IMR-90 (cell line): ENCODE measurements around the gene NXN. TPM values are rescaled to one million over a fixed set of nuclear protein-coding genes. Genes with fewer than 3 reads are reported as not detected.

Experiments
- ATAC-seq: fragments of 200-7000 bp; cut with Tn5 transposase; 2 replicates; pipeline ENCODE4 v1.9.1; 2020; ENCODE audit warnings: low read depth, mild to moderate bottlenecking, moderate library complexity
- BruUV-seq: library from RNA; stranded (reverse); fragments of 400-500 nt; replicated peaks from 2 replicates; lab custom pipeline; 2021; lab: Mats Ljungman, UMichigan
- CTCF ChIA-PET: fragments of 300-600 bp; formaldehyde crosslinking; extraction: SDS; loops from one replicate; lab custom pipeline; 2021; ENCODE audit warnings: antibody characterized with exemption; lab: Yijun Ruan, JAX
- POLR2A ChIA-PET: fragments of 300-600 bp; sonication (Branson Sonifier 250); formaldehyde crosslinking; loops from one replicate; lab custom pipeline; 2022; ENCODE audit warnings: antibody characterized with exemption; ENCODE audit not compliant: unreplicated experiment; lab: Charles Lee
- DNase-seq: peaks from one replicate; pipeline ENCODE4 v3.0.0; 2013
- H2AFZ ChIP-seq: replicated peaks from 2 replicates; pipeline ENCODE3; 2013; ENCODE audit warnings: low read length, mild to moderate bottlenecking; ENCODE audit not compliant: poor library complexity
- H2AK5ac ChIP-seq: 2 replicates; pipeline ENCODE4 v1.6.1; 2013; ENCODE audit warnings: low read depth, low read length, inconsistent platforms
- H2AK9ac ChIP-seq: replicated peaks from 2 replicates; pipeline ENCODE3; 2013; ENCODE audit warnings: mild to moderate bottlenecking, low read depth, low read length, moderate library complexity; ENCODE audit not compliant: poor library complexity
- H2BK120ac ChIP-seq: 2 replicates; pipeline ENCODE4 v1.6.1; 2013; ENCODE audit warnings: low read depth, low read length, inconsistent platforms
- H2BK15ac ChIP-seq: 3 replicates; pipeline ENCODE4 v1.6.1; 2013; ENCODE audit warnings: low read depth, low read length, inconsistent platforms
- H2BK20ac ChIP-seq: 2 replicates; pipeline ENCODE4 v1.6.1; 2013; ENCODE audit warnings: low read depth, mild to moderate bottlenecking, inconsistent platforms, low read length, moderate library complexity
- H2BK5ac ChIP-seq: 2 replicates; pipeline ENCODE4 v1.6.1; 2013; ENCODE audit warnings: mild to moderate bottlenecking, low read depth, low read length, inconsistent platforms; ENCODE audit not compliant: poor library complexity, severe bottlenecking
- H3K14ac ChIP-seq: replicated peaks from 2 replicates; pipeline ENCODE4 v1.6.1; 2013; ENCODE audit warnings: low read depth, low read length, inconsistent platforms
- H3K18ac ChIP-seq: 2 replicates; pipeline ENCODE4 v1.6.1; 2013; ENCODE audit warnings: low read depth, low read length, control low read depth
- H3K23ac ChIP-seq: 2 replicates; pipeline ENCODE4 v1.6.1; 2013; ENCODE audit warnings: low read depth, low read length, inconsistent platforms
- H3K27ac ChIP-seq: 2 replicates; pipeline ENCODE4 v1.5.1; 2013; ENCODE audit warnings: mild to moderate bottlenecking, control low read depth, low read length; ENCODE audit not compliant: insufficient read depth
- H3K27me3 ChIP-seq: 2 replicates; pipeline ENCODE4 v1.6.1; 2013; ENCODE audit warnings: low read length; ENCODE audit not compliant: control insufficient read depth, insufficient read depth
- H3K36me3 ChIP-seq: 2 replicates; pipeline ENCODE4 v1.6.1; 2013; ENCODE audit warnings: low read length, mixed read lengths; ENCODE audit not compliant: control insufficient read depth, insufficient read depth
- H3K4ac ChIP-seq: 2 replicates; pipeline ENCODE4 v1.6.1; 2013; ENCODE audit warnings: low read depth, low read length, inconsistent platforms
- H3K4me1 ChIP-seq: 2 replicates; pipeline ENCODE4 v1.6.1; 2013; ENCODE audit warnings: low read length, mixed read lengths; ENCODE audit not compliant: control insufficient read depth, insufficient read depth
- H3K4me2 ChIP-seq: 2 replicates; pipeline ENCODE4 v1.6.1; 2013; ENCODE audit warnings: low read depth, mild to moderate bottlenecking, control low read depth, low read length, moderate library complexity
- H3K4me3 ChIP-seq: 2 replicates; pipeline ENCODE4 v1.5.1; 2013; ENCODE audit warnings: low read depth, mild to moderate bottlenecking, control low read depth, low read length, moderate library complexity; ENCODE audit not compliant: insufficient read depth
- H3K56ac ChIP-seq: 2 replicates; pipeline ENCODE4 v1.6.1; 2013; ENCODE audit warnings: low read length, inconsistent platforms; ENCODE audit not compliant: insufficient read depth; ENCODE audit errors: extremely low read depth
- H3K79me1 ChIP-seq, 2 experiments: 2 replicates each; pipeline ENCODE4 v1.6.1; 2013; ENCODE audit warnings: low read length in 2 of 2, inconsistent platforms in 1 of 2, low read depth in 1 of 2
- H3K9ac ChIP-seq: 2 replicates; pipeline ENCODE4 v1.6.1; 2013; ENCODE audit warnings: low read depth, low read length, control low read depth
- H3K9me1 ChIP-seq: 2 replicates; pipeline ENCODE4 v1.6.1; 2013; ENCODE audit warnings: low read length, inconsistent platforms; ENCODE audit not compliant: insufficient read depth
- H3K9me3 ChIP-seq: 2 replicates; pipeline ENCODE4 v1.6.1; 2013; ENCODE audit warnings: low read length; ENCODE audit not compliant: control insufficient read depth, insufficient read depth
- H4K20me1 ChIP-seq: 2 replicates; pipeline ENCODE4 v1.6.1; 2013; ENCODE audit warnings: low read length, inconsistent platforms; ENCODE audit not compliant: insufficient read depth
- H4K5ac ChIP-seq: 2 replicates; pipeline ENCODE4 v1.6.1; 2013; ENCODE audit warnings: mild to moderate bottlenecking, low read depth, low read length, control low read depth
- H4K8ac ChIP-seq, 2 experiments: 2 replicates each; pipeline ENCODE4 v1.6.1; 2013; ENCODE audit warnings: low read depth in 2 of 2, low read length in 2 of 2, control low read depth in 1 of 2, inconsistent platforms in 1 of 2
- H4K91ac ChIP-seq: 2 replicates; pipeline ENCODE4 v1.6.1; 2013; ENCODE audit warnings: low read depth, low read length, inconsistent platforms; ENCODE audit not compliant: insufficient read depth
- BHLHE40 ChIP-seq: fragments of 150-350 bp; IDR thresholded peaks from 2 replicates; pipeline ENCODE4 v1.6.1; 2016; ENCODE audit warnings: mild to moderate bottlenecking, low read depth, low read length
- CEBPB ChIP-seq: IDR thresholded peaks from 2 replicates; pipeline ENCODE4 v1.6.1; 2012; ENCODE audit warnings: low read depth, low read length, improper control_type of control experiment
- CHD1 ChIP-seq: IDR thresholded peaks from 2 replicates; pipeline ENCODE4 v1.6.1; 2012; ENCODE audit warnings: low read depth, low read length, improper control_type of control experiment
- CTCF ChIP-seq: conservative IDR thresholded peaks from 2 replicates; pipeline ENCODE4 v1.5.1; 2012; ENCODE audit warnings: mild to moderate bottlenecking, low read depth, low read length, improper control_type of control experiment
- ELK1 ChIP-seq: fragments of 150-350 bp; IDR thresholded peaks from 2 replicates; pipeline ENCODE4 v1.6.1; 2016; ENCODE audit warnings: low read depth, mild to moderate bottlenecking, low read length, moderate library complexity, borderline replicate concordance
- FOS ChIP-seq: fragments of 150-350 bp; IDR thresholded peaks from 2 replicates; pipeline ENCODE4 v1.6.1; 2016; ENCODE audit warnings: low read depth, low read length
- MAFK ChIP-seq: IDR thresholded peaks from 2 replicates; pipeline ENCODE4 v1.6.1; 2012; ENCODE audit warnings: low read depth, low read length, improper control_type of control experiment
- MAZ ChIP-seq: IDR thresholded peaks from 2 replicates; pipeline ENCODE4 v1.6.1; 2012; ENCODE audit warnings: low read depth, mild to moderate bottlenecking, low read length, improper control_type of control experiment, moderate library complexity, borderline replicate concordance
- MXI1 ChIP-seq: IDR thresholded peaks from 2 replicates; pipeline ENCODE4 v1.6.1; 2012; ENCODE audit warnings: low read depth, mild to moderate bottlenecking, low read length, moderate library complexity, borderline replicate concordance
- NFE2L2 ChIP-seq: fragments of 150-350 bp; IDR thresholded peaks from 2 replicates; pipeline ENCODE4 v1.6.1; 2016; ENCODE audit warnings: low read depth, mild to moderate bottlenecking, low read length
- POLR2A ChIP-seq: IDR thresholded peaks from 2 replicates; pipeline ENCODE4 v1.6.1; 2012; ENCODE audit warnings: mild to moderate bottlenecking, low read depth, low read length
- RAD21 ChIP-seq: IDR thresholded peaks from 2 replicates; pipeline ENCODE4 v1.6.1; 2012; ENCODE audit warnings: low read length, improper control_type of control experiment
- RCOR1 ChIP-seq: IDR thresholded peaks from 2 replicates; pipeline ENCODE4 v1.6.1; 2012; ENCODE audit warnings: mild to moderate bottlenecking, low read length, improper control_type of control experiment; ENCODE audit not compliant: insufficient replicate concordance
- SMC3 ChIP-seq: fragments of 150-350 bp; IDR thresholded peaks from 2 replicates; pipeline ENCODE4 v1.6.1; 2016; ENCODE audit warnings: low read depth, mild to moderate bottlenecking, antibody characterized with exemption, low read length, moderate library complexity
- USF2 ChIP-seq: fragments of 150-350 bp; IDR thresholded peaks from 2 replicates; pipeline ENCODE4 v1.6.1; 2017; ENCODE audit warnings: mild to moderate bottlenecking, antibody characterized with exemption, low read length, low read depth
- WGBS, 2 experiments: methylation state at CpG; one replicate each; pipeline versions ENCODE4 v1.1.5 to v1.1.7; 2013; ENCODE audit warnings: missing lambda C conversion rate in 2 of 2; ENCODE audit not compliant: insufficient read length in 1 of 2; ENCODE audit errors: extremely low coverage in 2 of 2; 5-methylcytosine and 5-hydroxymethylcytosine counted together
- dilution Hi-C: fragments of 300-500 bp; cut with HindIII; formaldehyde crosslinking; loops from one replicate; pipeline ENCODE4 v1.14.3; 2018; ENCODE audit warnings: low sequenced_read_pairs; ENCODE audit not compliant: unreplicated experiment
- in situ Hi-C: fragments of 300-500 bp; cut with MboI; formaldehyde crosslinking; loops from 3 replicates; pipeline ENCODE4 v1.14.3; 2019; ENCODE audit warnings: low sequenced_read_pairs, inconsistent platforms, mixed read lengths
- intact Hi-C: fragments of 100-400 bp; cut with micrococcal nuclease; formaldehyde crosslinking; loops from 2 replicates; pipeline ENCODE4 v1.10.0; 2022
- polyA plus RNA-seq, 3 experiments: library from polyadenylated mRNA; depleted of rRNA; stranded (reverse); fragments of >200 nt; gene quantifications; 2 replicates each; pipeline ENCODE4 v1.2.3, GENCODE V29; 2012; ENCODE audit warnings: low replicate concordance in 1 of 3
- total RNA-seq: library from RNA; depleted of rRNA; stranded (reverse); fragments of >200 nt; gene quantifications from 2 replicates; pipeline ENCODE4 v1.2.3, GENCODE V29; 2012

NXN gene
- total and polyA plus RNA-seq, 2 of the 4 experiments (the other 2 are of a cell fraction): 52.5 to 116 TPM

- no peak overlapping the region for H3K27ac ChIP-seq
- no peaks in the 10 kb centered on the region for H3K9me3 ChIP-seq
- TF ChIP-seq CTCF: no peak
- TF ChIP-seq USF2: no peak
- TF ChIP-seq BHLHE40: no peak
- no peak for TF ChIP-seq RAD21
- TF ChIP-seq ELK1: no peak
- TF ChIP-seq POLR2A: no peak
- no peak for TF ChIP-seq CEBPB
- no peak for TF ChIP-seq MAZ
- TF ChIP-seq RCOR1: no peak
- TF ChIP-seq SMC3: no peak
- no peak for TF ChIP-seq FOS
- no peak for TF ChIP-seq MXI1
- TF ChIP-seq MAFK: no peak
- no peak for TF ChIP-seq NFE2L2
- TF ChIP-seq CHD1: no peak
- H4K5ac ChIP-seq: no peak overlapping the region
- H3K4ac ChIP-seq: peak overlapping the region; percentile 50; the same call in 1 of the 2 replicates
- no peak overlapping the region for H3K18ac ChIP-seq
- peak overlapping the region; percentile 34 for H4K91ac ChIP-seq
- peaks cover 10% of the 10 kb centered on the region for H3K36me3 ChIP-seq
- H4K8ac ChIP-seq: peak overlapping the region in 1 of 2 experiments; percentile 22; a peak in 2 of 4 replicates
- no TSS peak for BruUV-seq
- peaks cover 19% of the 10 kb centered on the region for H3K9me1 ChIP-seq
- in situ Hi-C loops (no loop called here), dilution Hi-C loops (no loop called here), intact Hi-C loops (no loop called here)
- no peak overlapping the region for H2AK9ac ChIP-seq
- no CpG with 5 or more reads among the region's 9 CpGs for WGBS, 2 experiments
- no peak overlapping the region for H3K56ac ChIP-seq
- peaks cover 31% of the 10 kb centered on the region for H3K4me1 ChIP-seq
- ChIA-PET POLR2A (no interaction called here), CTCF (interaction anchor here (0.7 kb wide), 1 partner anchor 141 kb away, joined by 3 read pairs; no protein-coding TSS in a partner anchor)
- DNase-seq (no peak), ATAC-seq (no peak)
- no peak overlapping the region for H3K4me2 ChIP-seq
- H3K14ac ChIP-seq: no peak overlapping the region; the same call in 1 of the 2 replicates
- 0 out of 2 replicates have a peak, but pooled peaks cover 1% of the 10 kb centered on the region for H3K27me3 ChIP-seq
- peak overlapping the region; percentile 54; the same call in 1 of the 2 replicates for H2BK20ac ChIP-seq
- H3K4me3 ChIP-seq: no peak overlapping the region
- H3K23ac ChIP-seq: no peak overlapping the region
- no peak overlapping the region for H2BK5ac ChIP-seq
- H3K9ac ChIP-seq: no peak overlapping the region
- peak overlapping the region; percentile 77; the same call in 2 of the 3 replicates for H2BK15ac ChIP-seq
- H2BK120ac ChIP-seq: peak overlapping the region; percentile 58; the same call in 1 of the 2 replicates
- H4K20me1 ChIP-seq: peaks cover 26% of the 10 kb centered on the region
- no peak overlapping the region for H2AFZ ChIP-seq
- H2AK5ac ChIP-seq: peak overlapping the region; percentile 72
- peaks cover 18 to 59% of the 10 kb centered on the region in 2 experiments for H3K79me1 ChIP-seq
Measured at GRCh38 chr17:930258-930657, 49.3 kb downstream of the NXN start.
